ENCODE measurements around the gene FBXO41.

Gene FBXO41

DNA sequence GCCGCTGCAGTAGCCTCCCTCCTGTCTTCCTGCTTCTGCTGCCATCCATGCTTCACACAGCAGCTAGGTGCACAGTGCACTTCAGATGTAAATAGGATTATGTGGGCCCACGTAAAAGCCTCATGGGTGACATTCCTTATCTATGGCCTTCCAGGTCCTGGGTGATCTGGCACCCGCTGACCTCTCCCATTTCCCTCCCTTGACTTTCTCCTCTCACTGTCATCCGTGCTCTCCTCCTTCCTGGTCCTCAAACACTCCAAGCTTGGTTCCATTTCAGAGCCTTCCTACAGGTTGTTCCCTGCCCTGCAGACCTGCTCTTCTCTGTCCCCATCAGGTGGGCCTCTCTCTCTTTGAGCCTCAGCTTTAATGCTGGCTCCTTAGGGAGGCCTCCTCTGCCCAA is 74.3 kb downstream of the FBXO41 start:
- TF ChIP-seq, protein P1, sequence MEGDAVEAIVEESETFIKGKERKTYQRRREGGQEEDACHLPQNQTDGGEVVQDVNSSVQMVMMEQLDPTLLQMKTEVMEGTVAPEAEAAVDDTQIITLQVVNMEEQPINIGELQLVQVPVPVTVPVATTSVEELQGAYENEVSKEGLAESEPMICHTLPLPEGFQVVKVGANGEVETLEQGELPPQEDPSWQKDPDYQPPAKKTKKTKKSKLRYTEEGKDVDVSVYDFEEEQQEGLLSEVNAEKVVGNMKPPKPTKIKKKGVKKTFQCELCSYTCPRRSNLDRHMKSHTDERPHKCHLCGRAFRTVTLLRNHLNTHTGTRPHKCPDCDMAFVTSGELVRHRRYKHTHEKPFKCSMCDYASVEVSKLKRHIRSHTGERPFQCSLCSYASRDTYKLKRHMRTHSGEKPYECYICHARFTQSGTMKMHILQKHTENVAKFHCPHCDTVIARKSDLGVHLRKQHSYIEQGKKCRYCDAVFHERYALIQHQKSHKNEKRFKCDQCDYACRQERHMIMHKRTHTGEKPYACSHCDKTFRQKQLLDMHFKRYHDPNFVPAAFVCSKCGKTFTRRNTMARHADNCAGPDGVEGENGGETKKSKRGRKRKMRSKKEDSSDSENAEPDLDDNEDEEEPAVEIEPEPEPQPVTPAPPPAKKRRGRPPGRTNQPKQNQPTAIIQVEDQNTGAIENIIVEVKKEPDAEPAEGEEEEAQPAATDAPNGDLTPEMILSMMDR (IDR thresholded peaks at IDR 0.05; ENCODE audit: low read depth, low read length, missing control alignments) = no peak
- in situ Hi-C loops (cut with HindIII; ENCODE audit: low pct_ligation_motif_present, low sequenced_read_pairs) = no loop called here
- Histone ChIP-seq H3K36me3 (replicated peaks) (no peaks in the 10 kb centered on the region), H3K4me3 (ENCODE audit: low read depth, low read length) (no peak overlapping the region), H3K27me3 (replicated peaks) (peaks cover 1% of the 10 kb centered on the region), H3K27ac (no peak overlapping the region)
- no peak for DNase-seq

GRCh38 chr2:73208258-73208657 is 76.0 kb downstream of the FBXO41 start:
- DNase-seq = no peak
- in situ Hi-C loops (cut with HindIII; ENCODE audit: low pct_ligation_motif_present, low sequenced_read_pairs) = no loop called here
- Histone ChIP-seq H3K36me3 (replicated peaks) (no peaks in the 10 kb centered on the region), H3K27me3 (replicated peaks) (peaks cover 15% of the 10 kb centered on the region), H3K4me3 (ENCODE audit: low read depth, low read length) (no peak overlapping the region), H3K27ac (no peak overlapping the region)
- TF ChIP-seq, protein P1 (IDR thresholded peaks at IDR 0.05; ENCODE audit: low read depth, low read length, missing control alignments) = no peak

- Histone ChIP-seq H3K27ac (no peak overlapping the region), H3K27me3 (replicated peaks) (peaks cover 37% of the 10 kb centered on the region), H3K36me3 (replicated peaks) (no peaks in the 10 kb centered on the region), H3K4me3 (ENCODE audit: low read depth, low read length) (no peak overlapping the region)
- no peak for DNase-seq
- in situ Hi-C loops (cut with HindIII; ENCODE audit: low pct_ligation_motif_present, low sequenced_read_pairs) = no loop called here
- TF ChIP-seq, protein P1 (IDR thresholded peaks at IDR 0.05; ENCODE audit: low read depth, low read length, missing control alignments) = no peak
These were observed 78.7 kb downstream of the FBXO41 start for GRCh38 chr2:73205611-73206010.
